WTC11 (cell line): ENCODE results near the gene FTH1. TPM values are rescaled to one million over a fixed set of nuclear protein-coding genes. Genes with fewer than 3 reads are reported as not detected.

Experiments
- ATAC-seq: fragments of 200-7000 bp; cut with Tn5 transposase; 2 replicates; pipeline ENCODE4 v1.10.0; 2021; ENCODE audit warnings: mild to moderate bottlenecking, moderate library complexity
- CTCF ChIA-PET: fragments of 300-600 bp; sonication (Branson Sonifier 250); formaldehyde crosslinking; loops from one replicate; lab custom pipeline; 2021; ENCODE audit warnings: antibody characterized with exemption; lab: Charles Lee
- POLR2A ChIA-PET: fragments of 350-600 bp; sonication (Branson Sonifier 250); formaldehyde crosslinking; loops from one replicate; lab custom pipeline; 2021; ENCODE audit warnings: antibody characterized with exemption; lab: Charles Lee
- DNase-seq: peaks from one replicate; pipeline ENCODE4 v3.0.0; 2021; ENCODE audit warnings: low spot score
- H3K27ac Mint-ChIP-seq: 2 replicates; pipeline ENCODE4 v1.8.0; 2021; ENCODE audit warnings: mixed read lengths
- H3K27me3 Mint-ChIP-seq: 2 replicates; pipeline ENCODE4 v1.8.0; 2021; ENCODE audit warnings: low read depth, mild to moderate bottlenecking, moderate library complexity, mixed read lengths
- H3K36me3 Mint-ChIP-seq: 2 replicates; pipeline ENCODE4 v1.8.0; 2021; ENCODE audit warnings: mixed read lengths
- H3K4me1 Mint-ChIP-seq: 2 replicates; pipeline ENCODE4 v1.8.0; 2022; ENCODE audit warnings: mixed read lengths
- H3K4me3 Mint-ChIP-seq: 2 replicates; pipeline ENCODE4 v1.8.0; 2021; ENCODE audit warnings: mild to moderate bottlenecking, moderate library complexity, mixed read lengths
- H3K9me3 Mint-ChIP-seq: 2 replicates; pipeline ENCODE4 v1.8.0; 2021; ENCODE audit warnings: mixed read lengths
- ATF1 ChIP-seq: sonication (generic); formaldehyde crosslinking; IDR thresholded peaks from 2 replicates; pipeline ENCODE4 v1.8.1; 2023; ENCODE audit warnings: mild to moderate bottlenecking, moderate library complexity, missing genetic modification reagents
- CREB1 ChIP-seq: sonication (generic); formaldehyde crosslinking; IDR thresholded peaks from 2 replicates; pipeline ENCODE4 v1.8.0; 2023; ENCODE audit warnings: mild to moderate bottlenecking, missing genetic modification reagents
- ESRRA ChIP-seq: sonication (generic); formaldehyde crosslinking; IDR thresholded peaks from 2 replicates; pipeline ENCODE4 v1.8.1; 2022; ENCODE audit warnings: mild to moderate bottlenecking, missing genetic modification reagents, borderline replicate concordance
- ETV6 ChIP-seq: sonication (generic); formaldehyde crosslinking; IDR thresholded peaks from 2 replicates; pipeline ENCODE4 v1.8.1; 2022; ENCODE audit warnings: mild to moderate bottlenecking, missing genetic modification reagents
- FOXJ3 ChIP-seq: sonication (generic); formaldehyde crosslinking; IDR thresholded peaks from 2 replicates; pipeline ENCODE4 v1.9.0; 2021; ENCODE audit warnings: missing genetic modification reagents, mild to moderate bottlenecking, borderline replicate concordance
- FOXP4 ChIP-seq: sonication (generic); formaldehyde crosslinking; IDR thresholded peaks from 2 replicates; pipeline ENCODE4 v1.8.0; 2022; ENCODE audit warnings: mild to moderate bottlenecking, missing genetic modification reagents
- GABPB1 ChIP-seq: sonication (generic); formaldehyde crosslinking; IDR thresholded peaks from 2 replicates; pipeline ENCODE4 v1.8.1; 2023; ENCODE audit warnings: mild to moderate bottlenecking, missing genetic modification reagents
- NFYB ChIP-seq: sonication (generic); formaldehyde crosslinking; conservative IDR thresholded peaks from 2 replicates; pipeline ENCODE4 v1.8.0; 2022; ENCODE audit warnings: low read depth, missing genetic modification reagents
- NR2C2 ChIP-seq: sonication (generic); formaldehyde crosslinking; IDR thresholded peaks from 2 replicates; pipeline ENCODE4 v1.8.0; 2022; ENCODE audit warnings: mild to moderate bottlenecking, missing genetic modification reagents
- TEAD1 ChIP-seq: sonication (generic); formaldehyde crosslinking; IDR thresholded peaks from 2 replicates; pipeline ENCODE4 v1.8.0; 2022; ENCODE audit warnings: mild to moderate bottlenecking, missing genetic modification reagents
- total RNA-seq: library from RNA; stranded (reverse); gene quantifications from 3 replicates; pipeline ENCODE4 v1.2.3, GENCODE V29; 2021
- TF ChIP-seq, protein P1 (sequence below): fragments of 250-450 bp; sonication (Bioruptor Pico); IDR thresholded peaks from 2 replicates; pipeline ENCODE4 v1.9.0; 2021; ENCODE audit warnings: mild to moderate bottlenecking, borderline replicate concordance
- TF ChIP-seq, protein P2 (sequence below): fragments of 250-450 bp; sonication (Bioruptor Pico); IDR thresholded peaks from 2 replicates; pipeline ENCODE4 v1.9.0; 2021; ENCODE audit warnings: mild to moderate bottlenecking

Gene FTH1
- total RNA-seq, 1 experiment from 2014 or later = 1,108 TPM

GRCh38 chr11:61950035-61950547 lies 17.3 kb downstream of the FTH1 start, which contains the start of gene BEST1:
Gene BEST1, plus strand, starts transcription at chr11:61950351. Its CDS starts 1,456 bp downstream, at chr11:61951807.
- Mint-ChIP-seq H3K4me1 (peaks cover 7% of the 10 kb centered on the region), H3K4me3 (no peak within 1 kb of the TSS), H3K27me3 (peaks cover 15% of the 10 kb centered on the region), H3K9me3 (no peaks in the 10 kb centered on the region)
- ChIA-PET CTCF (interaction anchor here (0.6 to 10.3 kb wide), 16 partner anchors 10 to 158 kb away, joined by 3 to 685 read pairs (median 4); no protein-coding TSS in a partner anchor), POLR2A (interaction anchor here (0.7 to 2.5 kb wide), 12 partner anchors 9 to 132 kb away, joined by 3 to 26 read pairs (median 8); partner anchors contain the start of genes FTH1 and RAB3IL1)
- DNase-seq = no peak
- ATAC-seq = no peak
- TF ChIP-seq NFYB (CRISPR knock-in tag) (no peak), ESRRA (CRISPR knock-in tag) (no peak), TEAD1 (no peak), FOXP4 (no peak), ATF1 (CRISPR knock-in tag) (no peak), FOXJ3 (CRISPR knock-in tag) (no peak), NR2C2 (CRISPR knock-in tag) (no peak), CREB1 (CRISPR knock-in tag) (no peak)
- TF ChIP-seq, protein P1, sequence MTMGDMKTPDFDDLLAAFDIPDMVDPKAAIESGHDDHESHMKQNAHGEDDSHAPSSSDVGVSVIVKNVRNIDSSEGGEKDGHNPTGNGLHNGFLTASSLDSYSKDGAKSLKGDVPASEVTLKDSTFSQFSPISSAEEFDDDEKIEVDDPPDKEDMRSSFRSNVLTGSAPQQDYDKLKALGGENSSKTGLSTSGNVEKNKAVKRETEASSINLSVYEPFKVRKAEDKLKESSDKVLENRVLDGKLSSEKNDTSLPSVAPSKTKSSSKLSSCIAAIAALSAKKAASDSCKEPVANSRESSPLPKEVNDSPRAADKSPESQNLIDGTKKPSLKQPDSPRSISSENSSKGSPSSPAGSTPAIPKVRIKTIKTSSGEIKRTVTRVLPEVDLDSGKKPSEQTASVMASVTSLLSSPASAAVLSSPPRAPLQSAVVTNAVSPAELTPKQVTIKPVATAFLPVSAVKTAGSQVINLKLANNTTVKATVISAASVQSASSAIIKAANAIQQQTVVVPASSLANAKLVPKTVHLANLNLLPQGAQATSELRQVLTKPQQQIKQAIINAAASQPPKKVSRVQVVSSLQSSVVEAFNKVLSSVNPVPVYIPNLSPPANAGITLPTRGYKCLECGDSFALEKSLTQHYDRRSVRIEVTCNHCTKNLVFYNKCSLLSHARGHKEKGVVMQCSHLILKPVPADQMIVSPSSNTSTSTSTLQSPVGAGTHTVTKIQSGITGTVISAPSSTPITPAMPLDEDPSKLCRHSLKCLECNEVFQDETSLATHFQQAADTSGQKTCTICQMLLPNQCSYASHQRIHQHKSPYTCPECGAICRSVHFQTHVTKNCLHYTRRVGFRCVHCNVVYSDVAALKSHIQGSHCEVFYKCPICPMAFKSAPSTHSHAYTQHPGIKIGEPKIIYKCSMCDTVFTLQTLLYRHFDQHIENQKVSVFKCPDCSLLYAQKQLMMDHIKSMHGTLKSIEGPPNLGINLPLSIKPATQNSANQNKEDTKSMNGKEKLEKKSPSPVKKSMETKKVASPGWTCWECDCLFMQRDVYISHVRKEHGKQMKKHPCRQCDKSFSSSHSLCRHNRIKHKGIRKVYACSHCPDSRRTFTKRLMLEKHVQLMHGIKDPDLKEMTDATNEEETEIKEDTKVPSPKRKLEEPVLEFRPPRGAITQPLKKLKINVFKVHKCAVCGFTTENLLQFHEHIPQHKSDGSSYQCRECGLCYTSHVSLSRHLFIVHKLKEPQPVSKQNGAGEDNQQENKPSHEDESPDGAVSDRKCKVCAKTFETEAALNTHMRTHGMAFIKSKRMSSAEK = no peak
- TF ChIP-seq, protein P2, sequence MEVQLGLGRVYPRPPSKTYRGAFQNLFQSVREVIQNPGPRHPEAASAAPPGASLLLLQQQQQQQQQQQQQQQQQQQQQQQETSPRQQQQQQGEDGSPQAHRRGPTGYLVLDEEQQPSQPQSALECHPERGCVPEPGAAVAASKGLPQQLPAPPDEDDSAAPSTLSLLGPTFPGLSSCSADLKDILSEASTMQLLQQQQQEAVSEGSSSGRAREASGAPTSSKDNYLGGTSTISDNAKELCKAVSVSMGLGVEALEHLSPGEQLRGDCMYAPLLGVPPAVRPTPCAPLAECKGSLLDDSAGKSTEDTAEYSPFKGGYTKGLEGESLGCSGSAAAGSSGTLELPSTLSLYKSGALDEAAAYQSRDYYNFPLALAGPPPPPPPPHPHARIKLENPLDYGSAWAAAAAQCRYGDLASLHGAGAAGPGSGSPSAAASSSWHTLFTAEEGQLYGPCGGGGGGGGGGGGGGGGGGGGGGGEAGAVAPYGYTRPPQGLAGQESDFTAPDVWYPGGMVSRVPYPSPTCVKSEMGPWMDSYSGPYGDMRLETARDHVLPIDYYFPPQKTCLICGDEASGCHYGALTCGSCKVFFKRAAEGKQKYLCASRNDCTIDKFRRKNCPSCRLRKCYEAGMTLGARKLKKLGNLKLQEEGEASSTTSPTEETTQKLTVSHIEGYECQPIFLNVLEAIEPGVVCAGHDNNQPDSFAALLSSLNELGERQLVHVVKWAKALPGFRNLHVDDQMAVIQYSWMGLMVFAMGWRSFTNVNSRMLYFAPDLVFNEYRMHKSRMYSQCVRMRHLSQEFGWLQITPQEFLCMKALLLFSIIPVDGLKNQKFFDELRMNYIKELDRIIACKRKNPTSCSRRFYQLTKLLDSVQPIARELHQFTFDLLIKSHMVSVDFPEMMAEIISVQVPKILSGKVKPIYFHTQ = no peak
- TF ChIP-seq, all 79 proteins: peak for 0
- H3K36me3 Mint-ChIP-seq = no peaks in the 10 kb centered on the region
- no peak within 1 kb of the TSS for H3K27ac Mint-ChIP-seq

GRCh38 chr11:61949169-61950034 lies 18.0 kb downstream of the FTH1 start:
- Mint-ChIP-seq H3K27ac (no peak overlapping the region), H3K36me3 (no peaks in the 10 kb centered on the region), H3K27me3 (peaks cover 8% of the 10 kb centered on the region), H3K9me3 (no peaks in the 10 kb centered on the region), H3K4me1 (peaks cover 7% of the 10 kb centered on the region), H3K4me3 (no peak overlapping the region)
- ATAC-seq (peak; percentile 54), DNase-seq (peak; percentile 76)
- TF ChIP-seq ETV6 (CRISPR knock-in tag) = no peak
- peak; percentile 71 for TF ChIP-seq NFYB (CRISPR knock-in tag)
- TF ChIP-seq GABPB1 (CRISPR knock-in tag) = peak; percentile 99
- POLR2A ChIA-PET = interaction anchor here (0.5 to 2.5 kb wide), 15 partner anchors 10 to 134 kb away, joined by 3 to 26 read pairs (median 5); partner anchors contain the start of genes FTH1 and RAB3IL1
- CTCF ChIA-PET = interaction anchor here (0.6 to 10.3 kb wide), 20 partner anchors 10 to 476 kb away, joined by 3 to 685 read pairs (median 4); no protein-coding TSS in a partner anchor
